ENCODE data around the gene ITGAD.

The ITGAD gene

DNA sequence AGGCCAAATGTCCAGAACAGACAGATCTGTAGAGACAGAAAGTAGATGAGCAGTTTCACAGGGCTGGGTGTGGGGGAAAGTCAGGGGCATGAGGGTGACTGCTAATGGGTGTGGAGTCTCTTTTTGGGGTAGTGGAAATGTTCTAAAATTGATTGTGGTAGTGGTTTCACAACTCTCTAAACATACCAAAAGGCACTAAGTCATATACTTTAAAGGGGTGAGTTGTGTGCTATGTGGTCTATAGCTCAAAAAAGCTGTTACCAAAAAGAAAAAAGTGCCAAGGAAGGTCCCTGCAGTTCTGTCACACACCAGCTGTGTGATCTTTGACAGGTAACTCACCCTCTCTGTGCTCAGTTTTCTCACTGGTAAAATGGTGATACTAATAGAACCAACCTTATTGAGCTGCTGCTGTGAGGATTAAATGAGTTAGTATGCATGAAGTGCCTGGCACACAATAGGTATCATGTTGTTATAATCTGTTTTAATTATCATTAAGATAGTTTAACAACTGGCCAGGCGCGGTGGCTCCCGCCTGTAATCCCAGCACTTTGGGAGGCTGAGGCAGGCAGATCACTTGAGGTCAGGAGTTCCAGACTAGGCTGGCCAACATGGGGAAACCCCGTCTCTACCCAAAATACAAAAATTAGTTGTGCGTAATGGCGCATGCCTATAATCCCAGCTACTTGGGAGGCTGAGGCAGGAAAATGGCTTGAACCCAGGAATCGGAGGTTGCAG is 27.8 kb upstream of the ITGAD start:
- DNase-seq, result no peak

GRCh38 chr16:31367853-31368252 is 25.3 kb upstream of the ITGAD start:
- DNase-seq, result no peak

GRCh38 chr16:31371008-31371407 is 22.1 kb upstream of the ITGAD start:
- no peak for DNase-seq

DNA sequence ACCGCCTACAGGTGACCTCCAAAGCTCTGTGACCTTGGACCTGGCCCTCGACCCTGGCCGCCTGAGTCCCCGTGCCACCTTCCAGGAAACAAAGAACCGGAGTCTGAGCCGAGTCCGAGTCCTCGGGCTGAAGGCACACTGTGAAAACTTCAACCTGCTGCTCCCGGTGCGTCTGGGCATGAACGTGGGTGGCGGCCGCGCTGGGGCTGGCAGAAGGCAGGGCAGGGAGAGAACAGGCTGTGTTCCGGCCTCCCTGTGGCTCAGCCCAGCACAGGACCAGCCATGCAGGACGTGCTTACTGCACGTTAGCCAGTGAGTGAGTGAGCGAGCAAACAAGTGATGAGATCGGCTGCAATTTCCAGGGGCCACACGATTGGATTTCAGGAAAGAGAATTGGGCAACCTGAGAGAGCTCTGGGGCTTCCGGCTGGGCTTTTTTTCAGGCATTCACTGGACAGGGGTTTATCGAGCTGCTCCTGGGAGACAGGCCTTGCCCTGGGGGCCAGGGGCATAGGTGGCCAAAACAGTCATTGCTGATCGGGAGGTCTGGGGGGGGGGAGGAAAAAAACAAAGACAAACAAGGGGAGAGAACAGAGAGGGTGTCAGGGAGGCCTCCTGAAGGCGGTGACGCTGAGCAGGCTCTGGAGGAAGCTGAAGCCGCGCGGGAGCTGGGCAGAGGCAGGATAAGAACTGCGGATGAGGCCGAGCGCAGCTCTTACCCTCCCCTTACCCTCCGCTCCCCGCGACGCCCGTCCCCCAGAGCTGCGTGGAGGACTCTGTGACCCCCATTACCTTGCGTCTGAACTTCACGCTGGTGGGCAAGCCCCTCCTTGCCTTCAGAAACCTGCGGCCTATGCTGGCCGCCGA is 21.3 kb upstream of the ITGAD start:
- no peak for DNase-seq

- no peak for DNase-seq
Observed at GRCh38 chr16:31373235-31373634, 19.9 kb upstream of the ITGAD start.

DNA sequence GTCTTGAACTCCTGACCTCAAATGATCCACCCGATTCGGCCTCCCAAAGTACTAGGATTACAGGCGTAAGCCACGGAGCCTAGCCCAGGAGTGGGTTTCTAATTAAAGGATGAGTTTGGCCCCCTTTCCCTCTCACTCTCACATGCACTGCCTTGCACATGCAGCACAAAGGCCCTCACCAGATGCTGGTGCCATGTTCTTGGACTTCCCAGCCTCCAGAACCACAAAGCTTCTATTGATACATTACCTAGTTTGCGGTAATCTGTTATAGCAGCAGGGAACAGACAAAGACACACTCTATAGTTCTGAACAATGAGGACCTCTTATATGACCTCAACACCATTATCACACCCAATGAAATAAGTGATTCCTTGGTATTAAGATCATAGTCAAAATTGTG is 17.9 kb upstream of the ITGAD start:
- DNase-seq, result no peak

- no peak for DNase-seq
Observed at GRCh38 chr16:31376705-31377104, 16.4 kb upstream of the ITGAD start.

DNA sequence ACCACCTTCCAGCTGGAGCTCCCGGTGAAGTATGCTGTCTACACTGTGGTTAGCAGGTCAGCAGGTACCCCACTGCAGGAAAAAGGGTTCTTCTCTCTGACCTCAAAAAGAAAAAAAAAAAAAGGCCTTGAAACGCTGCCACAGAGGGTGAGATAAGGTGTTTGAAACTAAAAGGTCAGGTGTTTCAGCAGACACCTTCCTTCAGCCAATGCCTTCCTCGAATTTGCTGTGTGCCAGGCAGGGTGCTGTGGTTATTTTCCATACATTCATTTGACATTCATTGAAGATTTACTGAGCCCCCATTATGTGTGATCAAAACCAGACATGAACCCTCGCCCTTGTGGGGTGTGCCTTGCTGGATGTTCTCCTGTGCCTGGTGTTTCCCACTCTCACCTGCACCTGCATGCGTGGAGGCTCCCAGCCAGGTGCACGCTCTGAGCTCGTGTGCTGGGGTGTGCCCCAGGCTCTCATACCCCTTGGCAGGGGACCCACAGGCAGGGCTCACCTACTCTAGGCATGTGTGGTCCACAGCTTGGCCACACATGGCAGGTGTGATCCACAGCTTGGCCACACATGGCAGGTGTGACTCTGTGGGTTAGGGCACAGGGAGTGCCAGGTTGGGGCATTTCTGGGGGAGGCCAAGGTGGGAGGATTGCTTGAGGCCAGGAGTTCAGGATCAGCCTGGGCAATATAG is 15.8 kb upstream of the ITGAD start:
- DNase-seq, result no peak

- no peak for DNase-seq
Observed at GRCh38 chr16:31380201-31380600, 12.9 kb upstream of the ITGAD start.

GRCh38 chr16:31382485-31383161 is 10.5 kb upstream of the ITGAD start:
- DNase-seq, result peak; percentile 13 to 48

DNA sequence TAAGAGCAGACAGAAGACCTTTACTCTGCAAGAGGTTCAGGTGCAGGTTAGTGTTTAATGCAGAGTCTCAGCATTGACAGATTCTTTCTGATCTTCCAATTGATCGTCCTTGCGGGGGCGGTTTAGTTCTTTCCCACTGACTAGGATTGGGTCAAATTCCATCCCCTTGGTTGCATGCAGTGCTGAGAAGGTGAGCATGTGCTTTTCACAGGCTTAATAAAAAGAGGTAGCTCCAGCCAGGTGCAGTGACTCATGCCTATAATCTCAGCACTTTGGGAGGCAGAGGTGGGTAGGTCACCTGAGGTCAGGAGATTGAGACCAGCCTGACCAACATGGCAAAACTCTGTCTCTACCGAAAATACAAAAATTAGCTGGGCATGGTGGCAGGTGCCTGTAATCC is 7.5 kb upstream of the ITGAD start:
- no peak for DNase-seq

DNA sequence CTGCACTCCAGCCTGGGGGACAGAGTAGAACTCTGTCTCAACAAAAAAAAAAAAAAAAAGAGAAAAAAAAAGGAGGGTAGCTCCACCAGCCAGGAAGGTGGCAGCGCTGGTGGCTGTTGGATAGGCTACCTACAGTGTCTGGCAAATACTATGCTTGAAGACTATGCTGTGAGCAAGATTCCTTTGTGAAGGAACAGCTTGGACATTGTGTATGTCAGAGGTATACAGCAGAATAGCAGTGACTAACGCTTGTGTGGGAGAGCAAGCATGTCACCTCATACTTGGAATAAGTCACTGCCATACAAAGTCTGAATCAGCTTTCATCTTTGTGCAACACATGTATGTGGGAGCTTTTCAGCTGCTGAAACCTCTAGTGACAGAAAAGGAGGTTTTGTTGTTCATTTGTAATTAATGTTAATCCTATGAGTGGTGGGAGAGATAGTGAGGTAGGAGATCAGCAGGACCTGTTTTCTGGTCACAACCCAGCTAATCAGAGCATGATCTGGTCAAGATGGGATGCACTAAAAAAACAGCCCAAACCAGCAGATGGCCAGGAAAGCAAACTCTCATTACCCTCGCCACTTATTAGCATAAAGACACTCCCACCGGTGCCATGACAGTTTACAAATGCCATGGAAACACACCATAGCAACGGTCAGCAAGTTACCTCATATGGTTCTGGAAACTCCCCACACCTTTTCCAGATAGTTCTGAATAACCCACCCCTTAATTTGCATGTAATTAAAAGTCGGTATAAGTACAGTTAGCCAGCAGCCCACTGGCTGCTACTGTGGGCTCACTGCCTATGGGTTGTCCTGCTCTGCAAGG is 6.8 kb upstream of the ITGAD start:
- no peak for DNase-seq

GRCh38 chr16:31388535-31388934 is 4.6 kb upstream of the ITGAD start:
- DNase-seq, result no peak

GRCh38 chr16:31390504-31391041 is 2.6 kb upstream of the ITGAD start:
- DNase-seq, result no peak

- DNase-seq, result no peak
Observed at GRCh38 chr16:31395647-31396046, 2.5 kb downstream of the ITGAD start.

GRCh38 chr16:31397096-31397660 is 4.0 kb downstream of the ITGAD start:
- DNase-seq, result no peak

DNA sequence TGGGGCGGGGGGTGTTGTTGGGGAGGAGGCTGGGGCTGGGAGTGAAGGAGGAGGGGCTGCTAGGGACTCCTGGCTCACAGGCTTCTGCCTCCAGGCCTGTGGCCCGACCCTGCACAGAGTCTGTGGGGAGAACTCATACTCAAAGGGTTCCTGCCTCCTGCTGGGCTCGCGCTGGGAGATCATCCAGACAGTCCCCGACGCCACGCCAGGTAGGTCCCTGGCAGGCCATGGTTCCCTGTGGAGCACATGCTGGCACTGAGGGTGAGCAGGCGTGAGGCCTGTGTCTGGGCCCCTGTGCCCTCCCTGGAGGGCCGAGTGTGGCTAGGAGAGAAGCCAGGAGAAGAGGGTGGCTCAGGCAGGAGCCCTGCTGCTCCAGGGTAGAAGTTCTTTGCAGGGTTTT is 4.6 kb downstream of the ITGAD start:
- no peak for DNase-seq

GRCh38 chr16:31400191-31400590 is 7.1 kb downstream of the ITGAD start:
- no peak for DNase-seq

DNA sequence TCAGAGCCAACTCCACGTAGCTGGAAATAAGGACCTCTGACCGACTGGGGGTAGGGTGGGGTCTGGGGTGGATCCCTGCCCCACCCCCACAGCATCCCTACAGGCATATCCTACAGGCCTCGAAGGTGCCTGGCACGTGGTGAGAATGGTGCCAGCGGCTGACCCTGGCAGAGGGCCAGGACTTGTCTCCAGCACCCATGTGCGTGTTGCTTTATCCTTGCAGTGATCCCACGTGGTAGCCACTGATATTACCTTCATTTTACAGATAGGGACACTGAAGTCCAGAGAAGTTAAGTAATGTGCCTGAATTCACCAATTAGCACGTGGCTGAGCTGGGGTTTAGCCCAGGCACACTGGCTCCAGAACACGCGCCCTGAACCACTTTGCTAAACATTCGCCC is 8.3 kb downstream of the ITGAD start:
- no peak for DNase-seq

DNA sequence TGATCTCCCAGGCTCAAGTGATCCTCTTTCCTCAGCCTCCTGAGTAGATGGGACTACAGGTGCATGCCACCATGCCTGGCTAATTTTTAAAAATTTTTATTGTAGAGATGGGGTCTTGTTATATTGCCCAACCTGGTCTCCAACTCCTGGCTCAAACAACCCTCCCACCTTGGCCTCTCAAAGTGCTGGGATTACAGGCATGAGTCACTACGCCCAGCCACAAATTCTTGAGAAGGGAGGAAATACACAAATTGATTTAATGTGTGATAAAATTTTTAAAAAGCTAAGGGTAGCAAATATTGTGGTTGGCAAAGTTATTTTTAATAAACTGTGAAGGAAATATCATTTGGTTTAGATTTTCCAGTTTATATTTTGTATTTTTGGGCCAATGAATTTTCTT is 9.6 kb downstream of the ITGAD start:
- DNase-seq, result no peak

DNA sequence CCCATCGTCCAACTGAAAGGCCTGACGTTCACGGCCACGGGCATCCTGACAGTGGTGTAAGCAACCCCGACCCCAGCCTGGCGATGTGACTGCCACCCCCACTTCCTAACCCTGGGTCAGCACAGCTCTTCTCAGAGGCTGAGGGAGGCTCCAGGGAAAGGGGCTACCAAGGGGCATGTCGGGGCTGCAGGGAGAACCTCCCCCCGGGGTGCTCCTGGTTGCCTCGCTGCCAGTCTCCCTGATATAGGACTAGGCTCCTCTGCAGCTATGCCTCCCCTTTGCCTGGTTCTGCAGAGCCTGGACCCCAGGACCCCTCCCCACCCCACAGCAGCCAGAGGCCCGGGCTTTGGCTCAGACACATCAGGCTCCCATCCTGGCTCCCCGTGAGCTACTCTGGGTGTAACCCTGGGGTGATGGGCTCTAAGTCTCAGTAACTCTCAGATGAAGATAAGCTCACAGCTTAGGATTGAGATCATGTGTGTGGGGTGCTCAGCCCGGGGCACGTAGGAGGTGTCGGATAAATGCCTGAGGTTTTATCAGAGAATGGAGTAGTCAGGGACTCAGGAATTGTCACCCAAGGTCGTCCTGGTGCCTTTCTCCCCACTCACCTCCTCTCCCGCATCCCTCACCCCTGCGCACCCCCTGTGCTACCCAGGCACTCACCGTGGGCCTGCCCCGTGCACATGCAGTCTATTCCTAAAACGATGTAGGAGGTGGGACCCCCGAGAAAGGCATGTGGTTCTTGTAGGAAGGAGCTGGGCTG is 10.6 kb downstream of the ITGAD start:
- DNase-seq, result no peak
